GM10266 (cell line): ENCODE data around the gene CPB1.
"Not testable (repeated sequence)": the region's sequence is repeated elsewhere in the genome, so short reads cannot be mapped to it uniquely, and the experiment has no call there.

Source experiments
- DNase-seq: peaks from one replicate; pipeline ENCODE4 v3.0.0; 2012; ENCODE audit errors: extremely low spot score
- TF ChIP-seq, protein P1 (sequence below): IDR thresholded peaks from 2 replicates; pipeline ENCODE4 v1.5.1; 2012; ENCODE audit warnings: mild to moderate bottlenecking, low read depth; ENCODE audit not compliant: control insufficient read depth, insufficient read depth; ENCODE audit errors: missing control alignments

Gene CPB1

DNA sequence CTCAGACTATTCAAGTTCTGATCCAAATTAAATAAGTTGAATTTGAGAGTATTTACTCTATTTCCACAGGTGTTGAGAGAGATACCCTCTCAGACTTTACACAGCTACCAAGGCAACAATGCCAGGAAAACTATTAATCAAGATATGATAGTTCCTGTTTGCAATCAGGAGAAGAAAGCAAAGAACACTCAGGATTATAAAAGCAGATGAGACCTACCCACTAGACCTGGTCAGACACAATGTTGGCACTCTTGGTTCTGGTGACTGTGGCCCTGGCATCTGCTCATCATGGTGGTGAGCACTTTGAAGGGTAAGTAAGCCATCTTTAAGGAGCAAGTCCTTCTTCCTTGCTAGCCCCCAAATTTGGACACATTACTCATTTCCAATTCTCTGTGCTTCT, at the start of gene CPB1:
Gene CPB1, plus strand, starts transcription at position 227 of the 400 bp plus-strand sequence. Its CDS starts 13 bp downstream, at position 240.
- DNase-seq: no peak
- TF ChIP-seq, protein P1, sequence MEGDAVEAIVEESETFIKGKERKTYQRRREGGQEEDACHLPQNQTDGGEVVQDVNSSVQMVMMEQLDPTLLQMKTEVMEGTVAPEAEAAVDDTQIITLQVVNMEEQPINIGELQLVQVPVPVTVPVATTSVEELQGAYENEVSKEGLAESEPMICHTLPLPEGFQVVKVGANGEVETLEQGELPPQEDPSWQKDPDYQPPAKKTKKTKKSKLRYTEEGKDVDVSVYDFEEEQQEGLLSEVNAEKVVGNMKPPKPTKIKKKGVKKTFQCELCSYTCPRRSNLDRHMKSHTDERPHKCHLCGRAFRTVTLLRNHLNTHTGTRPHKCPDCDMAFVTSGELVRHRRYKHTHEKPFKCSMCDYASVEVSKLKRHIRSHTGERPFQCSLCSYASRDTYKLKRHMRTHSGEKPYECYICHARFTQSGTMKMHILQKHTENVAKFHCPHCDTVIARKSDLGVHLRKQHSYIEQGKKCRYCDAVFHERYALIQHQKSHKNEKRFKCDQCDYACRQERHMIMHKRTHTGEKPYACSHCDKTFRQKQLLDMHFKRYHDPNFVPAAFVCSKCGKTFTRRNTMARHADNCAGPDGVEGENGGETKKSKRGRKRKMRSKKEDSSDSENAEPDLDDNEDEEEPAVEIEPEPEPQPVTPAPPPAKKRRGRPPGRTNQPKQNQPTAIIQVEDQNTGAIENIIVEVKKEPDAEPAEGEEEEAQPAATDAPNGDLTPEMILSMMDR: no peak

DNA sequence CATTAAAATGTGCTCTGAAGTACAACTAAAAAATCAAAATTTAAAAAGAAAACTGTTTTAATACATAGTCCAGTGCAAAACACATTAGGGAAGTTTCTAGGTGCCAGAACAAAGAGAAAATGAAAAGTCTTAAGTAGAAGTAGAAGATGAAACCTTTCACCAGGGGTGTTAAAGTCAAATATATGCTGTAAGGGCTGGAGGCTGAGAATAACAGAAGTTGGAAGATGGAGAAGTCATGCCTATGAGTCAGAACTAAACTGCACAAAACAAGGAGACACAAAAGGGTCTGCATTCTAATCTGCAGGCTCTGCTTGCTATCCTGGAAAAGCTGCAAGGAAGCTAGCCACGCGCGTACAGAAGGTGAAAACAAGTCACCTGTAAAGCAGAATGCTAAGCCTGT, 48.7 kb upstream of the CPB1 start:
- TF ChIP-seq, protein P1: no peak

DNA sequence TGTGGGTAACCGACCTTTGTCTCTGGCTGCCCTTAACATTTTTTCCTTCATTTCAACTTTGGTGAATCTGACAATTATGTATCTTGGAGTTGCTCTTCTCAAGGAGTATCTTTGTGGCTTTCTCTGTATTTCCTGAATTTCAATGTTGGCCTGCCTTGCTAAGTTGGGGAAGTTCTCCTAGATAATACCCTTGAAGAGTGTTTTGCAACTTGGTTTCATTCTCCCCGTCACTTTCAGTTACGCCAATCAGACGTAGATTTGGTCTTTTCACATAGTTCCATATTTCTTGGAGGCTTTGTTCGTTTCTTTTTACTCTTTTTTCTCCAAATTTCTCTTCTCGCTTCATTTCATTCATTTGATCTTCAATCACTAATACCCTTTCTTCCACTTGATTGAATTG, 42.6 kb upstream of the CPB1 start:
- DNase-seq: not testable (repeated sequence)

More for the DNA sequence above, 48.7 kb upstream of the CPB1 start:
- DNase-seq: no peak

DNA sequence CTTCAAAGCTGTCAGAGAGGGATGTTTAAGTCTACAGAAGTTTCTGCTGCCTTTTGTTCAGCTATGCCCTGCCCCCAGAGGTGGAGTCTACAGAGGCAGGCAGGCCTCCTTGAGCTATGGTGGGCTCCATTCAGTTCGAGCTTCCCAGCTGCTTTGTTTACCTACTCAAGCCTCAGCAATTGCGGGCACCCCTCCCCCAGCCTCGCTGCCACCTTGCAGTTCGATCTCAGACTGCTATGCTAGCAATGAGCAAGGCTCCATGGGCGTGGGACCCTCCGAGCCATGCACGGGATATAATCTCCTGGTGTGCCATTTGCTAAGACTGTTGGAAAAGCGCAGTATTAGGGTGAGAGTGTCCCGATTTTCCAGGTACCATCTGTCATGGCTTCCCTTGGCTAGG, 41.5 kb upstream of the CPB1 start:
- not testable (repeated sequence) for DNase-seq

DNA sequence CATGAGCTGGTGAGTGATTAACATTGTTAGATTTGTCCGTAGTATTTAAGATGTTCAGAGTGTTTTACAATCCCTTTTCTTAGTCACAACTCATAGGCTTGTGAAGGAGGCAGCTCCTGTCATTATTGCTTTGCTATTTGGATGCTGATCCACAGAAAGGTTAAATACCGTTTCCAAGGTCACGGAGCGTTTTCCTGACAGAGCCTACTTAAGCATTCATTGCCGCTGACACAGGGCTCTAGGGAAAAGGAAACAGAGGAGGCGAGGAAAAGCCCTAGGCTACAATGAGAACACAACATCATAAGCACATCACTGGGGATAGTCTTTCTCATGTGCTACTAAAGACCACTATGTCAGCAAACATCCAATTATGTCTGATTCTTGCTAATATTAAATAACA, 38.5 kb upstream of the CPB1 start:
- TF ChIP-seq, protein P1: no peak
- no peak for DNase-seq

DNA sequence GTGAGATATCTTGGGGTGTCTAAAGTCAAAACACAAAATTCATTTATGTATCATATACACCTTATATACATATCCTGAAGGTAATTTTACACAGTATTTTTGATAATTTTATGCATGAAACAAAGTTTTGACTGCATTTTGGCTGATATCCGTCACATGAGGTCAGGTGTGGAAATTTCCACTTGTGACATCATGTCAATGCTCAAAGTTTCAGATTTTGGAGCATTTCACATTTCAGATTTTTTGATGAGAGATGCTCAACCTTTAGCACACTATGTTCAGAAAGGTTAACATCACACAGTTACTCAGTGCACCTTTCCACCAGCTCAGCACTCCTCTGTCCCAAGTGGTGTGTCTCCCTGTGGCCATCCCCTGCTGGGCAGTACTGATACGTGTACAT, 37.7 kb upstream of the CPB1 start:
- no peak for DNase-seq
- TF ChIP-seq, protein P1: no peak

DNA sequence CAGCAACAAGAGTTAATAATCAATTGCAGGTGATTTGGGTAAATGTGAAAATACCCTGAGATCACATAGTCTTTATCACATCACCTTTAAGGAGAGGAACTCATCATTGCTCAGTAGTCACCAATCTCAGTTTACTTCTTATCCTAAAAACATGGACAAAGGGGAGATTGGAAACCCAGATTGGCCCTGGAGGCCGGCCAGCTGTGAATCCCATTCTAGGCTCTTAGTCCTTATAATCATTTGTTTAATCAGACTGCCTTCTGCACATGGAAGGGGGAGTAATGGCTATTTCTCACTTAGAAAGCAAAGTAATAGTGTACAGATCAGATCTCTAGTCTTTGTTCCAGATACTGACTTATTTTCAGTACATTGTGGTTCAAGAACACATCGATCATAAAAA, 37.2 kb upstream of the CPB1 start:
- no peak for DNase-seq
- TF ChIP-seq, protein P1: no peak

DNA sequence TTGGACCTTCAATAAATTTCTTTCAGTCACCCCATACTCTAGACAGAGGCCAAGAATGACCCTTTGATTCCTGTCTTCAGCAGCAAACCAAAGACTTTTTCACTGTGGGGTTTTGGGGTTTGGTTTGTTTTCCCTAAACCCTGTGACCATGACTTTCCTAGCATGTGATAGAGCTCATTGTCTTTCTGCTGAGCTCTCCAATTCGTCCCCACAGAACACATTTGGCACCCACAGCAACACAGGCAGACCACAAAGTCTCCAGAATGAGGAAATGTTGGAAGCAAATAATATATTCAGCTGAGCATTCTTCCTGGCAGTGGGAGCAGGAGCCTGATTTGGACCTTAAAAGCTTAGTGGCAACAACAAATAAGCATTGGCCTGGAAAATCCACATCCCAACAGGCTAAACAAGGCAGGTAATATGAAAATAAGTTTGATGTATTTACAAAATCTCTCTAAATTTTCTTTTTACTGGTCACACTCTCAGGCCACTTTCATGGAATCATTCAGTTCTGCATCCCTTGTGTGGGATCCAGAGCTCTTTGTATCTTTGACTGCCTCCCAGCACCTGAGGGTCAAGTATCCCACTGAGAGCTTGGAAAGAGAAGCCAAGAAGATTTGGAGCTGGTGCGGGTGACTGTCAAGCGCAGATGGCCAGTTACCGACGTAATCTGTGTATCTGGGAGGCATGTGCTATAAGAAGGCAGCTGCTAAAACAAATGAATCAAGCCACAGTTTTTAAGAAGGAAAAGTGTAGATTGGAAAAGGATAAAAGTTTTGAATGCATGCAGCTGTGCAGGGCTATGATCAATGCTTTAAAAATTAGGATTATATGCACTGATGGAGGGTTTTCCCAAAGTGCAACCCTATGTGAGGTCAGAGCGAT, 36.5 kb upstream of the CPB1 start:
- TF ChIP-seq, protein P1: no peak
- no peak for DNase-seq
